ENCODE results near the gene MOG. TPM values are rescaled to one million over a fixed set of nuclear protein-coding genes. Genes with fewer than 3 reads are reported as not detected.
A peak's percentile ranks its signal among the peaks of the same experiment; 100 is the strongest.

MOG gene
- total RNA-seq, 6 experiments from 2014 or later: not detected

- Histone ChIP-seq H3K27ac (no peak overlapping the region), H3K27me3 (no peaks in the 10 kb centered on the region), H3K4me3 (no peak overlapping the region), H3K36me3 (no peaks in the 10 kb centered on the region), H3K9me3 (no peaks in the 10 kb centered on the region), H3K4me1 (no peaks in the 10 kb centered on the region)
- ATAC-seq (peak; percentile 36 to 61 (median 48)), DNase-seq (no peak)
- 71% methylated on average over 8 of the region's 10 CpGs for WGBS (ENCODE audit: insufficient coverage, low coverage, low lambda C conversion rate, missing lambda C conversion rate)
- intact Hi-C loops (cut with DNase I): no loop called here
- no peak for TF ChIP-seq POLR2A (IDR thresholded peaks at IDR 0.05)
- peak in 3 of 4 donors; percentile 45 to 54 (median 53) for TF ChIP-seq CTCF (IDR thresholded peaks at IDR 0.05)
These were observed 39.5 kb downstream of the MOG start for GRCh38 chr6:29696147-29697125.

GRCh38 chr6:29702519-29703103 lies 45.7 kb downstream of the MOG start:
- Histone ChIP-seq H3K9me3 (no peaks in the 10 kb centered on the region), H3K27me3 (no peaks in the 10 kb centered on the region), H3K4me3 (no peak overlapping the region), H3K36me3 (no peaks in the 10 kb centered on the region), H3K4me1 (peaks cover 0 to 3% (median 0%) of the 10 kb centered on the region in 4 donors), H3K27ac (no peak overlapping the region)
- TF ChIP-seq POLR2A (IDR thresholded peaks at IDR 0.05) (no peak), CTCF (IDR thresholded peaks at IDR 0.05) (peak; percentile 18 to 38 (median 28))
- intact Hi-C loops (cut with DNase I): loop anchor here in 1 of 2 donors (10.0 kb wide), 1 partner anchor 132 kb away; no protein-coding TSS in a partner anchor
- 20% methylated on average over 11 of the region's 17 CpGs for WGBS (ENCODE audit: insufficient coverage, low coverage, low lambda C conversion rate, missing lambda C conversion rate)
- DNase-seq (peak; percentile 48 to 72 (median 63)), ATAC-seq (peak; percentile 43 to 93 (median 65))

GRCh38 chr6:29705389-29706231 lies 48.7 kb downstream of the MOG start:
- TF ChIP-seq CTCF (IDR thresholded peaks at IDR 0.05) (peak; percentile 57 to 69 (median 60)), POLR2A (IDR thresholded peaks at IDR 0.05) (no peak)
- WGBS (ENCODE audit: insufficient coverage, low coverage, low lambda C conversion rate, missing lambda C conversion rate): 19% methylated on average over 9 of the region's 10 CpGs
- no peaks in the 10 kb centered on the region for H3K9me3 ChIP-seq
- ATAC-seq (peak; percentile 80 to 94 (median 85)), DNase-seq (no peak)
- no peak overlapping the region for H3K4me3 ChIP-seq
- no peak overlapping the region for H3K27ac ChIP-seq
- H3K4me1 ChIP-seq: peaks cover 0 to 3% (median 0%) of the 10 kb centered on the region in 4 donors
- H3K27me3 ChIP-seq: no peaks in the 10 kb centered on the region
- intact Hi-C loops (cut with DNase I): loop anchor here in 1 of 2 donors (10.0 kb wide), 1 partner anchor 129 kb away; no protein-coding TSS in a partner anchor
- H3K36me3 ChIP-seq: no peaks in the 10 kb centered on the region
